ENCODE measurements around the gene CARMIL3. TPM values are rescaled to one million over a fixed set of nuclear protein-coding genes. Genes with fewer than 3 reads are reported as not detected.
"Not testable (repeated sequence)": the region's sequence is repeated elsewhere in the genome, so short reads cannot be mapped to it uniquely, and the experiment has no call there.

CARMIL3 gene
- total RNA-seq (1 to 10 TPM in 2 of 5 experiments, under 1 TPM in 3; 0.08 to 1.7 (median 0.27) TPM), polyA plus RNA-seq (not detected), total RNA-seq (not detected)

DNA sequence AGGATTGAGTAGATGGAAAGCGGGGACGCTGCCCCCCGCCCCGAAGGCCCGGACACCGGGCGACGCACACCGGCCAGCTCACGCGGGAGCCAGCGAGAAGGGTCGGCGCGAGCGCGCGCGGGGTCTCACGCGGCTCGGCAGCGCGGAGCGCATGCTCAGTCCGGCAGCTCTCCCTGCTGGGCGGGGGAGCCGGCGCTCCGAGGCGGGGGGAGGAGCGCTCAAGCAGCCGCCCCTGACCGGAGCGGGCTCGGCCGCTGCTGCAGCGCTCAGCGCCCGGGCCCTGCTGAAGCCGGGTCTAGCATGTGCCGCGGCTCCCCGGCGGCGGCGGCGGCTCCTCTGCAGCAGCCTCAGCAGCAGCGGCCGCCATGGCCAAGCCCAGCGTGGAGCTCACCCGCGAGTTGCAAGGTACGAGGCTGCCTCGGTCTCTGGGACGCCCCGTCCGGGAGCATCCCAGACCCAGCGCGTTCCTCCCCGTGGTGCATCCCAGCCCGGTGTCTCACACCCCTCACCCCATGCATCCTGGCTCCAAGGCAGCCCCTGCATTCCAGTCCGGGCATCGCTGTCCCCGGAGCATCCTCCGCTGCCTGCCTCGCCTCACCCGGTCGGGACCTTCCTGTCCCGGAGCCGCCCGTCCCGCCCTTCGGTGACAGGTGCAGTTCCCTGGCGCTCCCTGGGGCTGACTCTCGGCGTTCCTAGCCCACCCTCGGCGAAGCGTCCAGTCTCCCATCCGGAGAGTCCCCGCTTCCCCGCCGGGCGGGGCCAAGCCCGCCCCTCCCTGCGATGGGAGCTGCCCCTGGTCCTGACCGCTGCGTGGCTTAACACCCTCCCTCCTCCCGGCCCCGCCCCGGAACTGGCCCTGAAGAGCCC, at the start of gene CARMIL3:
CARMIL3 (plus strand) TSS at position 221 of the 867 bp plus-strand sequence; CDS start at position 366, 145 bp downstream.
- ChIA-PET CTCF (interaction anchor here (0.6 to 8.4 kb wide), 4 partner anchors 11 to 53 kb away, joined by 3 to 246 read pairs (median 3); no protein-coding TSS in a partner anchor), POLR2A (interaction anchor here (0.6 to 2.8 kb wide), 10 partner anchors 29 to 379 kb away, joined by 3 to 11 read pairs (median 4); partner anchors contain the start of genes DCAF11, EMC9, NRL and PCK2)
- DNase-seq: peak; percentile 28 to 78 (median 47)
- peaks cover 0 to 1% (median 0%) of the 10 kb centered on the region in 5 donors for H3K36me3 Mint-ChIP-seq
- Histone ChIP-seq H3K9me3 (ENCODE audit: control insufficient read depth in 2 of 3, low read length in 3 of 3) (no peaks in the 10 kb centered on the region), H3K4me3 (ENCODE audit: low read length) (peak within 1 kb of the TSS; percentile 63), H3K27ac (ENCODE audit: low read depth, low read length) (peak within 1 kb of the TSS; percentile 53), H3K27me3 (ENCODE audit: control insufficient read depth in 2 of 2, insufficient read depth in 2 of 2, low read length in 2 of 2) (no peaks in the 10 kb centered on the region), H3K4me1 (ENCODE audit: control insufficient read depth in 2 of 2, insufficient read depth in 2 of 2, low read length in 2 of 2) (peaks cover 0 to 8% of the 10 kb centered on the region in 2 donors), H3K36me3 (ENCODE audit: control insufficient read depth in 2 of 3, insufficient read depth in 3 of 3, low read length in 3 of 3) (no peaks in the 10 kb centered on the region)
- ATAC-seq: peak; percentile 79
- H3K9me3 Mint-ChIP-seq: no peaks in the 10 kb centered on the region
- intact Hi-C loops (cut with micrococcal nuclease): loop anchor here in 1 of 2 donors (1.0 kb wide), 2 partner anchors 16 to 62 kb away; partner anchors contain the start of genes DCAF11 and NRL
- peaks cover 12 to 44% (median 19%) of the 10 kb centered on the region in 5 donors for H3K27me3 Mint-ChIP-seq
- H3K4me3 Mint-ChIP-seq: peak within 1 kb of the TSS; percentile 81 to 91 (median 87)
- H3K4me1 Mint-ChIP-seq: peaks cover 8 to 17% (median 14%) of the 10 kb centered on the region in 7 donors
- H3K27ac Mint-ChIP-seq: peak within 1 kb of the TSS in 6 of 9 donors; percentile 46 to 67 (median 56)

DNA sequence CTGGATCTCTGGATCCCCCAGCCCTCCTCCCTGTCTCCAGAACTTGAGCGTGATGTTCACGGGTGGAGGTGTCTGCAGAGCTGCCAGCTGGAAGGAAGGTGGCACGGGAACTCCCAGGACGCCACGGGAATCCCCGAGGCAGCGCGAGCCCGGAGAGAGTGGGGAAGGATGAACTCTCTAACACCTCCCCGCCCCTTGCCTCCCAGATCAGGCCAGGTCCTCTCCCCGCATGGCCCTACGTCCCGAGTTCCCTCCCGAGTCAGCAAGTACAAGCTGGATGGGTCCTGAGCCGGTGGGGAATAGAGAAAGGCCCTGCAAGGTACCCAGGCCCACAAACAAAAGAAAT, 45.4 kb upstream of the CARMIL3 start:
- peak overlapping the region in 2 of 9 donors; percentile 52 to 54 for H3K27ac Mint-ChIP-seq
- H3K27me3 Mint-ChIP-seq; H3K9me3 ChIP-seq (ENCODE audit: control insufficient read depth in 2 of 3, low read length in 3 of 3); H3K27me3 ChIP-seq (ENCODE audit: control insufficient read depth in 2 of 2, insufficient read depth in 2 of 2, low read length in 2 of 2); H3K4me3 ChIP-seq (ENCODE audit: low read length); H3K36me3 ChIP-seq (ENCODE audit: control insufficient read depth in 2 of 3, insufficient read depth in 3 of 3, low read length in 3 of 3); H3K4me1 ChIP-seq (ENCODE audit: control insufficient read depth in 2 of 2, insufficient read depth in 2 of 2, low read length in 2 of 2); DNase-seq; H3K36me3 Mint-ChIP-seq; POLR2A ChIA-PET; H3K9me3 Mint-ChIP-seq: not testable (repeated sequence)
- peak; percentile 43 for ATAC-seq
- CTCF ChIA-PET: interaction anchor here (1.1 kb wide), 1 partner anchor 306 kb away, joined by 3 read pairs; no protein-coding TSS in a partner anchor
- peaks cover 9 to 43% (median 38%) of the 10 kb centered on the region in 7 donors for H3K4me1 Mint-ChIP-seq
- intact Hi-C loops (cut with micrococcal nuclease): loop anchor here in 1 of 2 donors (5.0 to 10.0 kb wide), 2 partner anchors 52 to 539 kb away; partner anchors contain the start of genes DHRS4 and NGDN
- peak overlapping the region; percentile 70 for H3K27ac ChIP-seq (ENCODE audit: low read depth, low read length)
- peak overlapping the region in 3 of 10 donors; percentile 49 to 89 (median 80) for H3K4me3 Mint-ChIP-seq

DNA sequence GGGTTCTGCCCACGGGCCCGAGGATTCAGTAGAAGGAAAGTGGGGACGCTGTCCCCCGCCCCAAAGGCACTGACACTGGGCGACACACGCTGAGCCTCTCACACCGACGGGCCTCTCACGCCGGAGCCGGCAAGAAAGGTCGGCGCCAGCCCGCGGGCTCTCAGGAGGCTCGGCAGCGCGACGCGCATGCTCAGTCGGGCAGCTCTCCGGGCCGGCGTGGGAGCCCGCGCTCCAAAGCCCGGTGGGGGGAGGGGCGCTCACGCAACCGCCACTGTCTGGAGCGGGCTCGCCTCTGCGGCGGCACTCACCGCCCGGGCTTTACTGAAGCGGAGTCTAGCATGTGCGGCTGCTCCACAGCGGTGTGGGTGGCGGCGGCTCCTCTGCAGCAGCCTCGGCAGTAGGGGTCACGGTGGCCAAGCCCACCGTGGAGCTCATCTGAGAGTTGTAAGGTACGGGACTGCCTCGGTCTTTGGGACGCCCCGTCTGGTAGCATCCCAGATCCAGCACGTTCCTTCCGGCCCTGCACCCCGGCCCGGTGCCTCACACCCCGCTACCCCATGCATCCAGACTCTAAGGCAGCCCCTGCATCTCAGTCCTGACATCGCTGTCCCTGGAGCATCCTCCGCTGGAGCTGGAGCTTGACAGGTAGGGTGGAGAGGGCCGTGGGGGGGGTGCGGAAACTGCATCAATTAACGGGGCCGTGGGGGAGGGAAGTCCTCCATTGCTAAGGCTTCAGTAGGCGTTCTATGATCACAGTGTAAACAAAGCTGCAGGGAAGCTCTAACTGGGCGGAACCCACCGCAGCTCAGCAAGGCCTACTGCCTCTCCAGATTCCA, 44.8 kb upstream of the CARMIL3 start:
- H3K27ac Mint-ChIP-seq: peak overlapping the region in 8 of 9 donors; percentile 76 to 97 (median 90)
- H3K4me1 ChIP-seq (ENCODE audit: control insufficient read depth in 2 of 2, insufficient read depth in 2 of 2, low read length in 2 of 2); H3K36me3 Mint-ChIP-seq; H3K27me3 ChIP-seq (ENCODE audit: control insufficient read depth in 2 of 2, insufficient read depth in 2 of 2, low read length in 2 of 2); H3K36me3 ChIP-seq (ENCODE audit: control insufficient read depth in 2 of 3, insufficient read depth in 3 of 3, low read length in 3 of 3); H3K9me3 ChIP-seq (ENCODE audit: control insufficient read depth in 2 of 3, low read length in 3 of 3); H3K9me3 Mint-ChIP-seq; H3K27me3 Mint-ChIP-seq: not testable (repeated sequence)
- DNase-seq (peak; percentile 48 to 85 (median 76)), ATAC-seq (peak; percentile 90)
- intact Hi-C loops (cut with micrococcal nuclease): loop anchor here in 1 of 2 donors (5.0 to 10.0 kb wide), 2 partner anchors 52 to 540 kb away; partner anchors contain the start of genes DHRS4 and NGDN
- peak overlapping the region; percentile 70 for H3K27ac ChIP-seq (ENCODE audit: low read depth, low read length)
- H3K4me1 Mint-ChIP-seq: peaks cover 9 to 45% (median 38%) of the 10 kb centered on the region in 7 donors
- peak overlapping the region; percentile 46 to 96 (median 87) for H3K4me3 Mint-ChIP-seq
- H3K4me3 ChIP-seq (ENCODE audit: low read length): peak overlapping the region; percentile 48
- POLR2A ChIA-PET: interaction anchor here (0.6 to 1.3 kb wide), 3 partner anchors 53 to 375 kb away, joined by 3 to 4 read pairs (median 3); partner anchors contain the start of genes DCAF11, DHRS4 and NRL
- CTCF ChIA-PET: interaction anchor here (1.1 to 1.8 kb wide), 2 partner anchors 103 to 305 kb away, joined by 3 to 5 read pairs; no protein-coding TSS in a partner anchor

DNA sequence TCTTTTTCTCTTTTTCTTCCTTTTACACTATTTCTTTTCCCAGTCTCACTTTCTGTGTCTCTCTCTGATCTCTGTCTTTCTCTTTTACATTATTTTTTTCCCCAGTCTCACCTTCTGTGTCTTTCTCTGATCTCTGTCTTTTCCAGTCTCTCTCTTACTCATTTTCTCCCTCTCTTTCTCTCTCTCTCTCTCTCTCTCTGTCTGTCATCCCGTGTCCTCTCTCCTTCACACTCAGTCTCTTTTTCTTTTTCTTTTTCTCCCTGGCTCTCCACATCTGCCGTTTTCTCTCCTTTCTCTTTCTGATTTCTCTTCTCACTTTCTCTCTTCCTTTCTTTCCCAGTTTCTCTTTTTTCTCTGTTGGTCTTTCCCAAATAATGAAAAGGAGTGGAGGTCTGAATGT, 40.8 kb upstream of the CARMIL3 start:
- peaks cover 0 to 3% (median 0%) of the 10 kb centered on the region in 11 donors for H3K9me3 Mint-ChIP-seq
- no peaks in the 10 kb centered on the region for H3K36me3 ChIP-seq (ENCODE audit: control insufficient read depth in 2 of 3, insufficient read depth in 3 of 3, low read length in 3 of 3)
- peak overlapping the region in 7 of 9 donors; percentile 25 to 94 (median 78) for H3K27ac Mint-ChIP-seq
- peak overlapping the region; percentile 46 for H3K27ac ChIP-seq (ENCODE audit: low read depth, low read length)
- intact Hi-C loops (cut with micrococcal nuclease): loop anchor here in 1 of 2 donors (5.0 to 10.0 kb wide), 2 partner anchors 204 to 286 kb away; partner anchors contain the start of genes CHMP4A, DHRS1, MDP1 and NOP9
- peaks cover 0 to 10% of the 10 kb centered on the region in 2 donors for H3K4me1 ChIP-seq (ENCODE audit: control insufficient read depth in 2 of 2, insufficient read depth in 2 of 2, low read length in 2 of 2)
- POLR2A ChIA-PET: no interaction called here
- H3K4me3 ChIP-seq (ENCODE audit: low read length): no peak overlapping the region
- peak overlapping the region in 8 of 10 donors; percentile 24 to 73 (median 54) for H3K4me3 Mint-ChIP-seq
- no peaks in the 10 kb centered on the region for H3K27me3 ChIP-seq (ENCODE audit: control insufficient read depth in 2 of 2, insufficient read depth in 2 of 2, low read length in 2 of 2)
- ATAC-seq (no peak), DNase-seq (no peak)
- no peaks in the 10 kb centered on the region for H3K9me3 ChIP-seq (ENCODE audit: control insufficient read depth in 2 of 3, low read length in 3 of 3)
- H3K4me1 Mint-ChIP-seq: peaks cover 11 to 45% (median 38%) of the 10 kb centered on the region in 7 donors
- CTCF ChIA-PET: interaction anchor here (1.1 kb wide), 1 partner anchor 80 kb away, joined by 4 read pairs; no protein-coding TSS in a partner anchor
- H3K27me3 Mint-ChIP-seq: no peaks in the 10 kb centered on the region
- peaks cover 0 to 12% (median 0%) of the 10 kb centered on the region in 5 donors for H3K36me3 Mint-ChIP-seq

DNA sequence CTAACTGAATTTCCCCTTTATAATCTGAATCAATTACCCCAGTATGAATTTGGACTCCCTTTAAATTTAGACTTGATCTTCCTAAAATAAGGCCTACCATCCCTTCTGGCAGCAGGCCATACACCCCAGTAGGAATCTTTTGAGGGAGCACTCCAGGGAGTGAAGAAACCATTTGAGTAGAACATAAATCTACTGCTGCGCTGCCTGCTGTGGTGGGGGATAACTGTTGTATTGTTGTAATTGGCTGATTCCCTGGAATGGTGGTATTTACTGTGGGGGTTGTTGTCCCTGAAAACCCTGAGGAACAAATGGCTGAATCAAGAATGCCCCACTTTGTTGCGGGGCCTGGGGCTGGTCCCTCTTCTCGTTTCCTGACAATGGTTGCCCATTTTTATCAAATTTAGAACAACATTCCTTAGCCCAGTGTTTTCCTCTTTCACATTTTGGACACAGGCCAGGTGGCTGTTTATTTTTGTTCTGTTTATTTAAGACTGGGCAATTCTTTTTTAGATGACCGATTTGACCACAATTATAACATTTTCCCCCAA, 39.0 kb upstream of the CARMIL3 start:
- peaks cover 0 to 15% (median 0%) of the 10 kb centered on the region in 5 donors for H3K36me3 Mint-ChIP-seq
- peak overlapping the region in 3 of 9 donors; percentile 27 to 94 (median 60) for H3K27ac Mint-ChIP-seq

More for the DNA sequence above, 39.0 kb upstream of the CARMIL3 start:
- H3K27me3 ChIP-seq (ENCODE audit: control insufficient read depth in 2 of 2, insufficient read depth in 2 of 2, low read length in 2 of 2); H3K9me3 ChIP-seq (ENCODE audit: control insufficient read depth in 2 of 3, low read length in 3 of 3); ATAC-seq; H3K4me3 ChIP-seq (ENCODE audit: low read length); H3K4me3 Mint-ChIP-seq; H3K9me3 Mint-ChIP-seq; POLR2A ChIA-PET; CTCF ChIA-PET; H3K36me3 ChIP-seq (ENCODE audit: control insufficient read depth in 2 of 3, insufficient read depth in 3 of 3, low read length in 3 of 3); DNase-seq; H3K27ac ChIP-seq (ENCODE audit: low read depth, low read length): not testable (repeated sequence)
- H3K4me1 ChIP-seq (ENCODE audit: control insufficient read depth in 2 of 2, insufficient read depth in 2 of 2, low read length in 2 of 2): peaks cover 0 to 10% of the 10 kb centered on the region in 2 donors
- intact Hi-C loops (cut with micrococcal nuclease): loop anchor here in 1 of 2 donors (5.0 to 10.0 kb wide), 2 partner anchors 202 to 285 kb away; partner anchors contain the start of genes CHMP4A, DHRS1, MDP1 and NOP9
- peaks cover 11 to 39% (median 36%) of the 10 kb centered on the region in 7 donors for H3K4me1 Mint-ChIP-seq
- H3K27me3 Mint-ChIP-seq: peaks cover 0 to 10% (median 0%) of the 10 kb centered on the region in 5 donors

All from naive thymus-derived CD4-positive, alpha-beta T cell (primary cell).